SH-SY5Y (cell line): ENCODE data around the gene ISOC2.

ENCODE experiments used
- GATA2 ChIP-seq: IDR thresholded peaks from 2 replicates; pipeline ENCODE4 v1.6.1; 2011; ENCODE audit warnings: mild to moderate bottlenecking, low read depth, low read length
- GATA3 ChIP-seq: IDR thresholded peaks from 2 replicates; pipeline ENCODE4 v1.6.1; 2011; ENCODE audit warnings: low read depth, mild to moderate bottlenecking, low read length, moderate library complexity

DNA sequence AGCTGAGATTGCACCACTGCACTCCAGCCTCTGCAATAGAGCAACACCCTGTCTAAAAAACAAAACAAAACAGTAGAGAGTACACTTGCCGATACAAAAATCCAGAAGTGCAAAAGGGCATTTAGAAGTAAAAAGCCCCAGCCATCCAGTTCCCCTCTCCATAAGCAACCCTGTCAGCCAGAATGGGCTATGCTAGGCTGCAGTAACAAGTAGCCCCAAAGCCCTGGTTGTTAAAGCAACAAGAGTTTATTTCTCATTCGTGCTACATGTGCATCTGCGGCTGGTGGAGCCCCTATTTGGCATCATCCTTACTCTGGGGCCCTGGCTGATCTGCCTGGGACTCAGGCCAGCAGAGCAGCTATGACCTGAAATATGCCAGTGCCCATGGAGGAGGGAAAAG, 36.9 kb downstream of the ISOC2 start:
- TF ChIP-seq GATA2, result no peak
- TF ChIP-seq GATA3, result no peak
